CD4-positive, CD25-positive, alpha-beta regulatory T cell (primary cell): ENCODE data around the gene RUVBL2. TPM values are rescaled to one million over a fixed set of nuclear protein-coding genes. Genes with fewer than 3 reads are reported as not detected.

Experiments
- ATAC-seq, 2 donors: fragments of 150-1000 bp; cut with Tn5 transposase; one replicate each; pipeline ENCODE4 v1.10.0; 2021; ENCODE audit warnings: low read depth in 2 of 2, moderate number of reproducible peaks in 2 of 2, moderate library complexity in 1 of 2
- DNase-seq, 3 donors: peaks; one replicate each; pipeline versions ENCODE4 v3.0.0 to v3.0.0-alpha.2; 2012 to 2022; ENCODE audit warnings: mixed read lengths in 1 of 3
- H3K27ac ChIP-seq: one replicate; pipeline ENCODE4 v1.7.0; 2013; ENCODE audit warnings: mild to moderate bottlenecking, low read length; ENCODE audit not compliant: insufficient read depth, poor library complexity, severe bottlenecking
- H3K27me3 ChIP-seq: one replicate; pipeline ENCODE4 v1.7.0; 2013; ENCODE audit warnings: low read length; ENCODE audit not compliant: control insufficient read depth, insufficient read depth
- H3K36me3 ChIP-seq: one replicate; pipeline ENCODE4 v1.7.0; 2013; ENCODE audit warnings: mild to moderate bottlenecking, low read length, moderate library complexity; ENCODE audit not compliant: control insufficient read depth, insufficient read depth
- H3K4me1 ChIP-seq: 2 replicates; pipeline ENCODE4 v1.7.0; 2013; ENCODE audit warnings: mild to moderate bottlenecking, low read length; ENCODE audit not compliant: insufficient read depth, control insufficient read depth, poor library complexity, severe bottlenecking
- H3K4me3 ChIP-seq: one replicate; pipeline ENCODE4 v1.7.0; 2013; ENCODE audit warnings: low read depth, mild to moderate bottlenecking, low read length, moderate library complexity
- H3K9me3 ChIP-seq, 2 experiments: 1 replicate in 1 of 2; 2 replicates in 1 of 2; pipeline ENCODE4 v1.7.0; 2013; ENCODE audit warnings: low read length in 2 of 2, mild to moderate bottlenecking in 1 of 2, moderate library complexity in 1 of 2; ENCODE audit not compliant: control insufficient read depth in 2 of 2
- H3K27ac Mint-ChIP-seq, 3 donors: one replicate each; pipeline ENCODE4 v1.8.0; 2020 to 2022; ENCODE audit warnings: mild to moderate bottlenecking in 3 of 3, mixed read lengths in 3 of 3, moderate library complexity in 2 of 3
- H3K27me3 Mint-ChIP-seq: one replicate; pipeline ENCODE4 v1.8.0; 2022; ENCODE audit warnings: mild to moderate bottlenecking, mixed read lengths
- H3K36me3 Mint-ChIP-seq: one replicate; pipeline ENCODE4 v1.8.0; 2020; ENCODE audit warnings: mixed read lengths
- H3K4me1 Mint-ChIP-seq, 4 donors: one replicate each; pipeline ENCODE4 v1.8.0; 2020 to 2022; ENCODE audit warnings: mixed read lengths in 4 of 4, mild to moderate bottlenecking in 1 of 4
- H3K4me3 Mint-ChIP-seq, 4 donors: one replicate each; pipeline ENCODE4 v1.8.0; 2020 to 2022; ENCODE audit warnings: mild to moderate bottlenecking in 4 of 4, mixed read lengths in 4 of 4, moderate library complexity in 3 of 4
- H3K9me3 Mint-ChIP-seq, 7 donors: one replicate each; pipeline ENCODE4 v1.8.0; 2020 to 2022; ENCODE audit warnings: mixed read lengths in 7 of 7, mild to moderate bottlenecking in 3 of 7, moderate library complexity in 2 of 7
- polyA plus RNA-seq, 4 donors: library from polyadenylated mRNA; unstranded; fragments of 300-500 nt; fragmentation: Illumina TruSeq; gene quantifications; one replicate each; pipeline ENCODE4 v1.2.3, GENCODE V29; 2021
- total RNA-seq: library from RNA; stranded (reverse); gene quantifications from one replicate; pipeline ENCODE4 v1.2.3, GENCODE V29; 2022

RUVBL2 gene
- total and polyA plus RNA-seq, 5 donors from 2014 or later = 18.5 to 60.2 (median 51.4) TPM

- Mint-ChIP-seq H3K4me1 (peaks cover 0 to 19% (median 5%) of the 10 kb centered on the region in 4 donors), H3K4me3 (no peak overlapping the region), H3K27ac (no peak overlapping the region), H3K36me3 (peaks cover 34% of the 10 kb centered on the region), H3K27me3 (no peaks in the 10 kb centered on the region), H3K9me3 (no peaks in the 10 kb centered on the region)
- DNase-seq (no peak), ATAC-seq (no peak)
- Histone ChIP-seq H3K4me1 (no peaks in the 10 kb centered on the region), H3K27ac (no peak overlapping the region), H3K27me3 (no peaks in the 10 kb centered on the region), H3K4me3 (no peak overlapping the region), H3K9me3 (no peaks in the 10 kb centered on the region), H3K36me3 (peaks cover 12% of the 10 kb centered on the region)
Observed at GRCh38 chr19:48986211-48986610, 7.5 kb upstream of the RUVBL2 start.

GRCh38 chr19:48987323-48987722 is 6.4 kb upstream of the RUVBL2 start:
- DNase-seq = no peak
- H3K4me1 Mint-ChIP-seq = peaks cover 1 to 26% (median 8%) of the 10 kb centered on the region in 4 donors
- Histone ChIP-seq H3K36me3 (peaks cover 12% of the 10 kb centered on the region), H3K4me1 (peaks cover 11% of the 10 kb centered on the region), H3K27me3 (no peaks in the 10 kb centered on the region), H3K27ac (no peak overlapping the region), H3K9me3 (no peaks in the 10 kb centered on the region), H3K4me3 (no peak overlapping the region)
- peak overlapping the region in 1 of 3 donors; percentile 36 for H3K27ac Mint-ChIP-seq
- H3K4me3 Mint-ChIP-seq = peak overlapping the region in 1 of 4 donors; percentile 24
- H3K36me3 Mint-ChIP-seq = peaks cover 25% of the 10 kb centered on the region
- ATAC-seq = no peak
- H3K9me3 Mint-ChIP-seq = no peaks in the 10 kb centered on the region
- no peaks in the 10 kb centered on the region for H3K27me3 Mint-ChIP-seq

- Mint-ChIP-seq H3K4me1 (peaks cover 4 to 30% (median 15%) of the 10 kb centered on the region in 4 donors), H3K36me3 (peaks cover 19% of the 10 kb centered on the region), H3K4me3 (peak overlapping the region in 1 of 4 donors; percentile 43), H3K9me3 (no peaks in the 10 kb centered on the region), H3K27ac (peak overlapping the region in 1 of 3 donors; percentile 93), H3K27me3 (no peaks in the 10 kb centered on the region)
- DNase-seq (no peak), ATAC-seq (no peak)
- H3K4me3 ChIP-seq = no peak overlapping the region
- no peaks in the 10 kb centered on the region for H3K27me3 ChIP-seq
- H3K4me1 ChIP-seq = peaks cover 18% of the 10 kb centered on the region
- H3K36me3 ChIP-seq = peaks cover 8% of the 10 kb centered on the region
- no peak overlapping the region for H3K27ac ChIP-seq
- H3K9me3 ChIP-seq = no peaks in the 10 kb centered on the region
Observed at GRCh38 chr19:48988286-48988685, 5.4 kb upstream of the RUVBL2 start.

- Mint-ChIP-seq H3K36me3 (peaks cover 17% of the 10 kb centered on the region), H3K9me3 (no peaks in the 10 kb centered on the region), H3K27me3 (no peaks in the 10 kb centered on the region), H3K4me1 (peaks cover 4 to 36% (median 19%) of the 10 kb centered on the region in 4 donors), H3K27ac (no peak overlapping the region), H3K4me3 (no peak overlapping the region)
- Histone ChIP-seq H3K27ac (no peak overlapping the region), H3K36me3 (peaks cover 4% of the 10 kb centered on the region), H3K9me3 (no peaks in the 10 kb centered on the region), H3K4me3 (no peak overlapping the region), H3K4me1 (peaks cover 19% of the 10 kb centered on the region), H3K27me3 (no peaks in the 10 kb centered on the region)
- DNase-seq (no peak), ATAC-seq (no peak)
Observed at GRCh38 chr19:48988860-48989259, 4.8 kb upstream of the RUVBL2 start.

- Mint-ChIP-seq H3K27me3 (no peaks in the 10 kb centered on the region), H3K4me3 (peak overlapping the region in 2 of 4 donors; percentile 29 to 43), H3K4me1 (peaks cover 4 to 44% (median 26%) of the 10 kb centered on the region in 4 donors), H3K9me3 (no peaks in the 10 kb centered on the region), H3K36me3 (peaks cover 17% of the 10 kb centered on the region), H3K27ac (peak overlapping the region in 1 of 3 donors; percentile 74)
- no peak for DNase-seq
- Histone ChIP-seq H3K27me3 (no peaks in the 10 kb centered on the region), H3K4me3 (no peak overlapping the region), H3K4me1 (peaks cover 29% of the 10 kb centered on the region), H3K27ac (no peak overlapping the region), H3K9me3 (no peaks in the 10 kb centered on the region), H3K36me3 (peaks cover 4% of the 10 kb centered on the region)
- ATAC-seq = no peak
Observed at GRCh38 chr19:48989701-48990291, 3.9 kb upstream of the RUVBL2 start.

GRCh38 chr19:48990400-48990799 is 3.3 kb upstream of the RUVBL2 start:
- H3K4me1 Mint-ChIP-seq = peaks cover 9 to 50% (median 30%) of the 10 kb centered on the region in 4 donors
- ATAC-seq (no peak), DNase-seq (no peak)
- H3K4me1 ChIP-seq = peaks cover 30% of the 10 kb centered on the region
- H3K27me3 ChIP-seq = no peaks in the 10 kb centered on the region
- peaks cover 4% of the 10 kb centered on the region for H3K36me3 ChIP-seq
- H3K4me3 ChIP-seq = no peak overlapping the region
- no peaks in the 10 kb centered on the region for H3K9me3 Mint-ChIP-seq
- H3K36me3 Mint-ChIP-seq = peaks cover 17% of the 10 kb centered on the region
- no peaks in the 10 kb centered on the region for H3K9me3 ChIP-seq
- peak overlapping the region in 2 of 3 donors; percentile 65 to 74 for H3K27ac Mint-ChIP-seq
- no peak overlapping the region for H3K27ac ChIP-seq
- H3K27me3 Mint-ChIP-seq = no peaks in the 10 kb centered on the region
- peak overlapping the region in 3 of 4 donors; percentile 12 to 43 (median 27) for H3K4me3 Mint-ChIP-seq

- peaks cover 9 to 50% (median 30%) of the 10 kb centered on the region in 4 donors for H3K4me1 Mint-ChIP-seq
- no peak for ATAC-seq
- H3K4me1 ChIP-seq = peaks cover 30% of the 10 kb centered on the region
- H3K4me3 ChIP-seq = no peak overlapping the region
- DNase-seq = no peak
- H3K27me3 ChIP-seq = no peaks in the 10 kb centered on the region
- no peaks in the 10 kb centered on the region for H3K27me3 Mint-ChIP-seq
- H3K4me3 Mint-ChIP-seq = peak overlapping the region in 3 of 4 donors; percentile 19 to 54 (median 43)
- H3K9me3 ChIP-seq = no peaks in the 10 kb centered on the region
- peak overlapping the region in 2 of 3 donors; percentile 32 to 93 for H3K27ac Mint-ChIP-seq
- no peak overlapping the region for H3K27ac ChIP-seq
- H3K36me3 Mint-ChIP-seq = peaks cover 17% of the 10 kb centered on the region
- peaks cover 4% of the 10 kb centered on the region for H3K36me3 ChIP-seq
- H3K9me3 Mint-ChIP-seq = no peaks in the 10 kb centered on the region
Observed at GRCh38 chr19:48991011-48991609, 2.6 kb upstream of the RUVBL2 start.
